Nucleus accumbens (tissue), 56 donors: ENCODE measurements around the gene MAGOH.
"Not testable (repeated sequence)": the region's sequence is repeated elsewhere in the genome, so short reads cannot be mapped to it uniquely, and the experiment has no call there.

ENCODE experiments used
- DNase-seq, 56 donors: peaks; one replicate each; lab custom pipeline; 2025; lab: John Stamatoyannopoulos, UW

MAGOH gene

DNA sequence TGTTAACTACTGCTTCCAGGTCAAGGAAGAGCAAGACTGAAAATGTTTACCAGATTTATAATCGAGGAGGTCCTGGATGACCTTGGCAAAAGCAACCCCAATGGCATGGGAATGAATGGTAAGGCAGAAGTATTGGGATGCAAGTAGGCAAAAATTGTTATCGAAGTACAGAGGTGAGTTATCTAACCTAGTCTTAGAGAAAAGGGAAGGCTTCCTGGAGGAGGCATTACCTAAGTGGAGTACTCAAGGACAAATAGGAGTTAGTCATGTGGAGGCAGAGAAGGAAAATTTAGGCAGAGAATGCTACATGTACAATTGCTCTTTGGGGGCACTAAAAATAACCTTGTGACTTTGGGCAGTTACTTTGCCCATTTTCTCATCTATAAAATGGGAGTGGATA, 3.5 kb upstream of the MAGOH start:
- no peak for DNase-seq

DNA sequence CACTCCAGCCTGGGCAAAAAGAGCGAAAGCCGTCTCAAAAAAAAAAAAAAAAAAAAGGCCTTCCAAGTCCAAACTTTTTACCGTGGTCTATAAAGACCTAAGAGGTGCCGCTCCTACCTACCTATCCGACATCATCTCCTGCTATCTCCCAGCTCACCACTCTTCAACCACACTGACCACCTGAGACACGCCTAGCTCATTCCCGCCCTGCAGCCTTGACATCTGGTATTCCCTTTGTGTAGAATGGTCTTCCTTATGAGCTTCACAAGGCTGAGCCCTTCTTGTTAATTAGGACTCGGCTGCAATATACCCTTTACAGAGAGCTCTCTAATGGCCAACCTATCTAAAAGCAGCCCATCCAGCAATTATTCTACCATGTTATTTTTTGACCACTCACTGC, 680 bp downstream of the MAGOH start:
- DNase-seq: no peak

DNA sequence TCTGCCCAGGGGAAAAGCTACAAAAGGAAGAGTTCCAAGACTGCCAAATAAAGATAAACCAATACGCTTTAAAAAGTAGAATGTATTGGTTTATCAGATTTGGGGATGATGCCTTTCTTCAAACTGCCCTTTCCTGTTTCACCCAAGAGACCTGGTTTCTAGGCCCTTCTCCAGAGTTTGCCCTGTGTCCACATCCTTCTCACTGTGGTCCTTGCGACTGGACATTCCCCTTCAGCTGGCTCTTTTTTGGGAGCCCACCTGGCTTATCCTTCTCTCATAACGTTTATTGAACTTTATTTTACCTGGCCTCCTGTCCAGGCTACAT, 17.4 kb downstream of the MAGOH start:
- no peak for DNase-seq

DNA sequence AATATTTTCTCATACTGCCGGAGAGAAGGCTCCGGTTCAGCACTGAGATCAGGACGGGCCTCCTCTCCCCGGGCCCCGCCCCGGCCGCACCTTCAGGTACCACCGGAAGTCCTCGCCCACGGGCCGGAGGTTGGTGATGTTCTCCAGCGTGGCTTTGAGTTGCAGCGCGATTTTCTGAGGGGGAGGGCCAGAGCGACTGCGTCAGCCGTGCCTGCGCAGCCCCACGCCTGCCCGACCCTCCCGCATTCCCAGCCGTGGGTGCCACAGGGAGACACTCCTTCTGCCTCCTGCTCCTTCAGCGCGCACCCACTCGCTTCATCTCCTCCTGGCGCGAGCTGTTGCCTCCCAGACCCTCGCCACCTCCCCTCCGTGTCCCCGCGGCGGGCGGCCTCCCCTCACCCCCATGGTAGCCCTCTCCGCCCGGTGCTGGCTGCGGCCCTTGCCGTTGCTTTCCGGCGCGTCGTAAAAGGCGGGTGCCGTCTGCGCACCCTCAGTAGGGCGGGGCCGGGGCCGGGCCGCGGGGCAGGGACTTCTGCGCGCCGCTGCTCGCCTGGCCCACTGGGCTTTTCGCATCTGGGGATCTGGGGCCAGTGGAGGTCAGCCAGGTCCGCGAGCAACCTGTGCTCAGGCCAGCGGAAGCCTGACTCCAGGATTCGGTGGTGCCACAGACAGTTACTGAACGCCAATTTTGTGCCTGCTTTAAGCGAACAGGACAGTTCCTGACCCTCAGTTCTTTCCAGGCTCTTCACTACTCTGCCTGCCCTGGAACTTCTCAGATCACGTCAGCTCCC, 18.0 kb downstream of the MAGOH start, which contains the start of gene CZIB:
Gene CZIB, minus strand, starts transcription at position 464 of the 791 bp plus-strand sequence. Its CDS starts 59 bp downstream, at position 405.
- DNase-seq: peak in 55 of 56 donors; percentile 58 to 94 (median 87)

DNA sequence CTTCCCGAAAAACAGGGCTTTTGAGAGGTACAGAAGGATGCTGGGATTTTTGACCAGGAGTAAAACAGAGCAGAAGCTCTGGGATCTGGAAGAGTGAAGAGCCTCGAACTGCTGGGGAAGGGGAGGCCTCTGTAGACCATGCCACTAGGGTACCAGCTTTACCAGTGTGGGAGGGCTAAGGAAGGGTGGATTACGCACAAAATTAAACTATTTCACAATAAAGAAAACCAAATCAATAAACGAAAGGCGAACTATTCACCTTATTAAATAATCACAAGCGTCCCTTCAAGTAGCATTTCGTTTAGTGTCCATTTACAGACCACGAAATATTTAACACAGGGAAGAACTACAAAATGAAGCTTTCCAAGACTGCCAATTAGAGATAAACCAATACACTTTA, 18.6 kb downstream of the MAGOH start:
- DNase-seq: no peak

DNA sequence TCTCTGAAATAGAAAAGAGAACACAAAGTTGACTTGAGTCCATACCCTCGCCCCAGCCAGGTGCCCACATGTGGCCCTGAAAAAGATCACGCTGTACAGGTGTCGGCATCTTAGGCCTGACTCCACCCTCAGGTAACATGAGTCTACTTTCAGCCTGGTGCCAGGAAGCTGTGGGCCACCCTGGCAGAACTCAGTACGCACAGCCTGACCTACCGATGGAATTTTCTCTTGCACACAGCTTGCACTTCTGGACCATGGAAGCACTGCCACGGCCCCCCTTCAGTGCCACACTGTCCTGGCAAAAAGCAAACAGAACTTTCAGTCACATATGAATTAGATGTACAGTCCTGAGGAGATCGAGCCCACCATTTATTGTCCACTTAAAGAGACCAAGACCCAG, 20.1 kb downstream of the MAGOH start:
- DNase-seq: no peak

DNA sequence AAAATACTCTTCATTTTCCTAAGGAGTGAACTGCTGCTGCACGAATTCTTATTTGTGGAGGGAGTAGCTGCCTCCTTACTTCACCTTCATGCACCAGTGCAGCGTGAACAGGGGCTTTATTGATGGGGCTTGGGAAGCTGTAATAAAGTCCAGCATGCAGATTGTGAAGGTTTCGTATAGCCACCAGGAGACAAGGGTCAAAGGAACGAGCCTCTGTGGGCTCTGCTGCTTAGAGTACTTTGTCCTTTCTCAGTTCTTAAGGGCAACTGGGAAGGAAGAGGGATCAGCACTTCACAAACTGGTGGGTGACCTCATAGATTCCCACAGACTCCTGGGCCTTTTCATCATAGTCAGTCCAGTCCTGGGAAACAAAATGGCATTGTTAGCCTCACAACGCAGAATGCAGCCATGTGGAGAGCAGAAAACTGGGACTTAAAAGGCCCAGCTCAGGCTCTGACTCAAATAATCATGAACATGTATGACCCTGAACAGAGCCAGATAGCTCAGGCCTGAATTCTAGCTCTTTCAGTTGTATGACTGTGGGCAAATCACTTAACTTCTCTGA, 23.9 kb downstream of the MAGOH start:
- DNase-seq: peak in 1 of 56 donors; percentile 7

DNA sequence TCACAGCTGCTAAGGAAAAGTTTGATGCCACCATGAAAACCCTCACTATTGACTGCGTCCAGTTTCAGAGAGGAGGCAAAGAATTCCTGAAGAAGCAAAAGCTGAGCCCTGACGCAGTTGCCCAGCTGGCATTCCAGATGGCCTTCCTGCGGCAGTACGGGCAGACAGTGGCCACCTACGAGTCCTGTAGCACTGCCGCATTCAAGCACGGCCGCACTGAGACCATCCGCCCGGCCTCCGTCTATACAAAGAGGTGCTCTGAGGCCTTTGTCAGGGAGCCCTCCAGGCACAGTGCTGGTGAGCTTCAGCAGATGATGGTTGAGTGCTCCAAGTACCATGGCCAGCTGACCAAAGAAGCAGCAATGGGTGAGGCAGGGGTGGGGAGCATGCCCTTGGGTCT, 27.4 kb downstream of the MAGOH start:
- DNase-seq: no peak

DNA sequence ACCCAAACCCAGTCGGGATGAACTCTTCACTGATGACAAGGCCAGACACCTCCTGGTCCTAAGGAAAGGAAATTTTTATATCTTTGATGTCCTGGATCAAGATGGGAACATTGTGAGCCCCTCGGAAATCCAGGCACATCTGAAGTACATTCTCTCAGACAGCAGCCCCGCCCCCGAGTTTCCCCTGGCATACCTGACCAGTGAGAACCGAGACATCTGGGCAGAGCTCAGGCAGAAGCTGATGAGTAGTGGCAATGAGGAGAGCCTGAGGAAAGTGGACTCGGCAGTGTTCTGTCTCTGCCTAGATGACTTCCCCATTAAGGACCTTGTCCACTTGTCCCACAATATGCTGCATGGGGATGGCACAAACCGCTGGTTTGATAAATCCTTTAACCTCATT, 28.0 kb downstream of the MAGOH start:
- DNase-seq: no peak

DNA sequence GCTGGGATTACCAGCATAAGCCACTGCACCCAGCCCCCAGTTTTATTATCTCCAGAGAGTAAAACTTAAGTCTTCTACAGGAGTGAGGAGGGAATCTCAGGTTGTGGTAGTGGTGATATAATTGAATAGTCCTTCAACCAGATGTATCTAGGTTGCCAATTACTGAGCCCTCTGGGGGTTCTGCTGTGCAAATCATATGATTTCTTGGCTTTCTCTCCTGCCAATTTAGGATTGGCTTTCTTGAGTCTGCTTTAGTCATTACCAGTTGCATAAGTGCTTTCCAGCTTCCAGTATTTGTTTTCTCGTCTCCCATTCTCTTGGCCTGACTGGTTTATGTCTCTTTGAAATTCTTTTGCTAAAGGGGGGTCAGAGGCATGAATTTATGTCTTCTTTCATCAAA, 30.6 kb downstream of the MAGOH start:
- no peak for DNase-seq

DNA sequence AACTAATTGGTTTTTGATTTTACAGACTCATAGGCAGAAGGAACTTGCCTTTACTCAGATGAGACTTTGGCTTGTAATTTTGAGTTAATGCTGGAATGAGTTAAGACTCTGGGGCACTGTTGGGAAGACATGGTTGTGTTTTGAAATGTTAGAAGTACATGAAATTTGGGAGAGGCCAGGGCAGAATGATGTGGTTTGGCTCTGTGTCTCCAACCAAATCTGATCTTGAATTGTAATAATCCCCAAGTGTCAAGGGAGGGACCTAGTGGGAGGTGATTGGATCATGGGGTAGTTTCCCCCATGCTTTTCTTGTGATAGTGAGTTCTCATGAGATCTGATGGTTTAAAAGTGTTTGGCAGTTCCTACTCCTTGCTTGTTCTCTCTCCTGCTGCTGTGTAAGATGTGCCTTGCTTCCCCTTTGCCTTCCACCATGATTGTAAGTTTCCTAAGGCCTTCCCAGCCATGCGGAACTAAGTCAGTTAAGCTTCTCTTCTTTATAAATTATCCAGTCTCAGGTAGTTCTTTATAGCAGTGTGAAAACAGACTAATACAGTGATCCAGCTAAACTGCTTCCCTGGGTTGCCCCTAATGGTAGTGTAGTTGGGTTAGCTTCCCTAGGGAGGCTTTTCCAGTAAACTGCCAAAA, 31.5 kb downstream of the MAGOH start:
- DNase-seq: no peak

DNA sequence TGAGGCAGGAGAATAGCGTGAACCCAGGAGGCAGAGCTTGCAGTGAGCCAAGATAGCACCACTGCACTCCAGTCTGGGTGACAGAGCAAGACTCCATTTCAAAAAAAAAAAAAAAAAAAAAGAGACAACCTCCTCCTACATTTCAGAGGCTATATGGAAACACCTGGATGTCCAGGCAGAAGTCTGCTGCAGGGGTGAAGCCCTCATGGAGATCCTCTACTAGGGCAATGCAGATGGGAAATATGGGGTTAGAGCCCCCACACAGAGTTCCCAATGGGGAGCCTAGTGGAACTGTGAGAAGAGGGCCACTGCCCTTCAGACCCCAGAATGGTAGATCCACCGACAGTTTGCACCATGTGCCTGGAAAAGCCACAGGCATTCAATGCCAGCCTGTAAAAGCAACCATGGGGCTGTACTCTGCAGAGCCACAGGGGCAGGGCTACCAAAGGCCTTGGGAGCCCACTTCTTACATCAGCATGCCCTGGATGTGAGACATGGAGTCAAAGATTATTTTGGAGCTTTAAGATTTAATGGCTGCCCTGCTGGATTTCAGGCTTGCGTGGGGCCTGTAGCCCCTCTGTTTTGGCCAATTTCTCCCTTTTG, 32.1 kb downstream of the MAGOH start:
- not testable (repeated sequence) for DNase-seq

DNA sequence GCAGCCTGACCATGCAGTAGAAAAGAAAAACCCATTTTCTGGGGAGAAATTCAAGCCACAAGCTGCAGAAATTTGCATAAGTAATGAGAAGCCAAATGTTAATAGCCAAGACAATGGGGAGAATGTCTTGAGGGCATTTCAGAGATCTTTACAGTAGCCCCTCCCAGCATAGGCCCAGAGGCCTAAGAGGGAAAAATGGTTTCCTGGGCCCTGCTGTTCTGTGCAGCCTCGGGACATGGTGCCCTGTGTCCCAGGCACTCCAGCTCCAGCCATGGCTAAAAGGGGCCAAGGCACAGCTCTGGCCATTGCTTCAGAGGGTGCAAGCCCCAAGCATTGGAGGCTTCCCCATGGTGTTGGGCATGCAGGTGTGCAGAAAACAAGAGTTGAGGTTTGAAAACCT, 32.8 kb downstream of the MAGOH start:
- not testable (repeated sequence) for DNase-seq

DNA sequence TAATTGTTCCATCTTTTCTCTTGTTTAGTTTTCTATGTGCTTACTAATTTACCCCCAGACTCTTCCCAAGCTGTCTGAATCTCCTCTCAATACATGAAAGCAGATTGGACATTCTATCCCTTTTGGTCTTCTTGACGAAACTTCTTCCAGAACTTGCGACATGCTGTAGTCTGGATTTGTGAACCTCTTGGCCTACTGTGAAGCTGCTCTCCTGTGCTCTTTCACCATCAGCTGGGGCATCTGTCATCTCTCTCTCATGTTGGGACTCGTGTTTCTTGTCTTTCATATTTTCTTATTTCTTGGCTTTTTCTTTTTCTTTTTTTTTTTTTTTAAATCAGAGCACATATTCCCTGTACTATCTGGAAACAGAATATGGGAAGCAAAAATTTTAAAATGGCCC, 34.9 kb downstream of the MAGOH start:
- no peak for DNase-seq

DNA sequence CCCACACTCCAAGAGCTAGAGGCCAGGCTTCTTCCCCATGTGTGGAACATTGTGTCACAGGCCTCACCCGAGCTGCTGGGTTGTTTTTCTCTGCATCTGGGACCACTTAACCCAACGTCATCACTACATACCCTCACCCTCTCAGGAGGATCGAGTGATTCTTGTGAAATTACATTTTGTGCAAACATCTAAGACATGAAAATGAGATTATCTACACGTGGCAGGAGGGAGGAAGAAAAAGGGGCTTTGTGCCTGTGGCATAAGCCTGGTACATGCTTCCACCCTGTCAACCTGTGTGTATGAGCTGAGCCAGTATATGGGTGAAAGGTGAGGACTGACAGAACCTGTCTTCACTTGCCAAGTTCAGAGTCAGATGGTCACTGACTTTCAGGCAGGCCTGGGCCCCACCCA, 40.1 kb downstream of the MAGOH start:
- DNase-seq: no peak

DNA sequence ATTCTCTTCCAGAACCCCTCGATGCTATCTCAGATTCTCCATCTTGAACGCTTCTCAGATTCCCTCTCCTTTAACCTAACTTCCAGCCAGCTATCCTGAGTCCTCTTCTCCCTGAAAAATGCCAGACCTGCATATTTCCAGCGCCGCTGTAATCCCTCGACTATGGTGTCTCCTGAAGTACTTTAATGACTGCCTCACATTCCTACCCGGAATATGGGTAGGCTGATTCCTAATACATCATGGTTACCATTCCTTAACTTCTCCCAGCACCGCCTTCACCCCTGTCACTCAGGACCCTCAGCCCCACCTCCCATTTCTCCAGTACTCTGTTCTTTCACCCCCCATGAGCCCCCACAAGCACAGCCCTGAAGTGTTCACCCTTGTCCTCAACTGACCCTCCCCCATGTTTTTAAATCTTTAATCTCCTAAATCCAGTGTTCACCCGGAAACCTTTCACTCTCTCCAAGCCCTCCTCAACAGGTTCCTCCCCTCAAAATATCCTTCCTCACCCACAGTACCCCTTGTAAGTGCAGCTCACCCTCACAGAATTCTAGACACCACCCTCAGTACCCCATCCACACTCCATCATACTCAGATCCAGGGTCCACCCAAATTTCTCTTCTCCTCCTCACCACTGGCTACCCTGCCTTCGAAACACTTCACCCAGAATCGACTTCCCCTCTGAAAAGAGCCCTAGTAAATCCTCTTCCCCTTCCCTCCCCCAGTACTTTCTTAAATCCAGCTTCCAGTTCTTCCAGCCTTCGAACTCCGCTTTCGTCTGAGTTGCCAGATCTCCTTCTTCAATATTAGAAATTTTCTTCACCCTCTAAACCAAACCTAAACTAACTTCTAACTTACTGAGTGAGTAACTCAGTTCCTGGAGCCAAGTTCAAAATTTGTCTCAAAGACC, 40.8 kb downstream of the MAGOH start:
- no peak for DNase-seq

DNA sequence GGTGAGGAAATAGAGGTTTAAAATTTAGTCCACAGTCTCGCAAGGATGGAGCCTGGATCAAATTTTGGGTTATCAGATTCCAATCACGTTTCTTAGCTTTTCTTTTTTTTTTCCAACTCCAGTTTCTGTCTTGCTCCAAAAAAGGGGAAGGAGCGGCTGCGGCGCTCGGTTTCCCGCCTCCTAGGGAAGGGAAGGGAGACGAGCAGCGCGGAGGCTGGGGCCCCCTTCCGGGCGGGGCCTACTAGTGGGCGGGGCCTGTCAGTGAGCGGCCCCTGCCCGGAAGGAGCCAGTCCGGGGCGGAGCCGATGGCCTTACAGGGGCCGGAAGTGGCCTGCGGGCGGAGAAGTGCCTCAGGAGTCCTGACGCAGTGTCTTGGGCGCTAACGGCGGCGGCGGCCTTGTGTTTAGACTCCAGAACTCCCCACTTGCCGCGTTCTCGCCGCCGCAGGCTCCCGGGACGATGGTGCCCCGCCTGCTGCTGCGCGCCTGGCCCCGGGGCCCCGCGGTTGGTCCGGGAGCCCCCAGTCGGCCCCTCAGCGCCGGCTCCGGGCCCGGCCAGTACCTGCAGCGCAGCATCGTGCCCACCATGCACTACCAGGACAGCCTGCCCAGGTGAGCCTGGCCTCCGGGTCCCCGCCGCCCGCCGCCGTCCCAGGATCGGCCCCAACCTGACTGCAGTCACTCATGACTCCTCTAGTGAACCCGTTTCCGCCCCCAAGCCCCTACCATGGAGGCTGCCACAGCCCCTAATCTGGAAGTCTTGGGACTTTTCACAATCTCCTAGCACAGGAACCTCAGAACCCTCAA, 41.6 kb downstream of the MAGOH start, which contains the start of gene CPT2:
Gene CPT2, plus strand, starts transcription at position 340 of the 806 bp plus-strand sequence. Its CDS starts 120 bp downstream, at position 460.
- DNase-seq: peak; percentile 37 to 96 (median 86)

DNA sequence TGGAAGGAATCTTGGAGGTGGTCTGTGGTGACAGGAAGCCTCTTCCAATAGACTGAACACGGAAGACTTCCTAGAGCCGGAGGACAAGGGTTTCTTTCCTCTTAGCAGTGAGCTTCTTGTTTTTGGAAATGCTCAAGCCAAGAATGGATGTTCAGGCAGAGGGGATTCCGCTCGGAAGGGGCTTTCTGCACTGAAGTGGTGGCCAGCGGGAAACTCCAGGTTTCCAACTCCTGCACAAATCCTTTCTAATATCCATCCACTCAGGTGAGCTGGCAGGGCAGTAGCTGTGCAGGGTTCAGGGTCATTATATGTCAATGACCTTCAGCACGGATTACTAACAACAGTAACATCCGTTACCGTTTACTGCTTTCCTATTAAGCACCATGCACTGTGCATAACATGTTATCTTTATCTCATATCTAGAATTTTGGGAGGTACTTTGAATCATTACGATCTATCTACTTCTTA, 42.3 kb downstream of the MAGOH start:
- DNase-seq: no peak
